Measurements from ENCODE around the gene COL1A2.

COL1A2 gene

GRCh38 chr7:94411188-94411466 lies 16.4 kb downstream of the COL1A2 start:
- no peak for DNase-seq (ENCODE audit: low spot score)

GRCh38 chr7:94412762-94413322 lies 18.1 kb downstream of the COL1A2 start:
- no peak for DNase-seq (ENCODE audit: low spot score)

- no peak for DNase-seq (ENCODE audit: low spot score)
Measured at GRCh38 chr7:94414481-94414880, 19.8 kb downstream of the COL1A2 start.

GRCh38 chr7:94414980-94415379 lies 20.3 kb downstream of the COL1A2 start:
- DNase-seq (ENCODE audit: low spot score), result no peak

- no peak for DNase-seq (ENCODE audit: low spot score)
Measured at GRCh38 chr7:94417306-94417705, 22.6 kb downstream of the COL1A2 start.

- DNase-seq (ENCODE audit: low spot score), result no peak
Measured at GRCh38 chr7:94417901-94418300, 23.2 kb downstream of the COL1A2 start.

- no peak for DNase-seq (ENCODE audit: low spot score)
Measured at GRCh38 chr7:94418851-94419250, 24.2 kb downstream of the COL1A2 start.

- no peak for DNase-seq (ENCODE audit: low spot score)
Measured at GRCh38 chr7:94420328-94420727, 25.6 kb downstream of the COL1A2 start.

GRCh38 chr7:94421681-94422080 lies 27.0 kb downstream of the COL1A2 start:
- DNase-seq (ENCODE audit: low spot score), result no peak

GRCh38 chr7:94422136-94422535 lies 27.4 kb downstream of the COL1A2 start:
- DNase-seq (ENCODE audit: low spot score), result no peak

- DNase-seq (ENCODE audit: low spot score), result no peak
Measured at GRCh38 chr7:94422827-94423460, 28.2 kb downstream of the COL1A2 start.

- peak; percentile 35 for DNase-seq (ENCODE audit: low spot score)
Measured at GRCh38 chr7:94423863-94424735, 29.4 kb downstream of the COL1A2 start.

GRCh38 chr7:94425546-94425945 lies 30.9 kb downstream of the COL1A2 start:
- DNase-seq (ENCODE audit: low spot score), result no peak

- no peak for DNase-seq (ENCODE audit: low spot score)
Measured at GRCh38 chr7:94426980-94427875, 32.5 kb downstream of the COL1A2 start.

- DNase-seq (ENCODE audit: low spot score), result no peak
Measured at GRCh38 chr7:94429153-94429552, 34.5 kb downstream of the COL1A2 start.

- no peak for DNase-seq (ENCODE audit: low spot score)
Measured at GRCh38 chr7:94431176-94431575, 36.5 kb downstream of the COL1A2 start.

- no peak for DNase-seq (ENCODE audit: low spot score)
Measured at GRCh38 chr7:94431619-94432280, 37.1 kb downstream of the COL1A2 start.

- DNase-seq (ENCODE audit: low spot score), result no peak
Measured at GRCh38 chr7:94432281-94432670, 37.6 kb downstream of the COL1A2 start.

- DNase-seq (ENCODE audit: low spot score), result no peak
Measured at GRCh38 chr7:94432817-94433216, 38.1 kb downstream of the COL1A2 start.

GRCh38 chr7:94433224-94433623 lies 38.5 kb downstream of the COL1A2 start:
- DNase-seq (ENCODE audit: low spot score), result no peak

GRCh38 chr7:94434042-94434441 lies 39.3 kb downstream of the COL1A2 start:
- no peak for DNase-seq (ENCODE audit: low spot score)

All from kidney tubule cell (primary cell).